B cell (primary cell): ENCODE measurements around the gene RASL10B. TPM values are rescaled to one million over a fixed set of nuclear protein-coding genes. Genes with fewer than 3 reads are reported as not detected.

Experiments
- ATAC-seq: fragments of 200-7000 bp; cut with Tn5 transposase; one replicate; pipeline ENCODE4 v1.10.0; 2021; ENCODE audit warnings: low read depth, mild to moderate bottlenecking, moderate number of reproducible peaks, moderate library complexity
- CTCF ChIA-PET: fragments of 350-600 bp; sonication (Branson Sonifier 250); formaldehyde crosslinking; loops from one replicate; lab custom pipeline; 2021; ENCODE audit warnings: antibody characterized with exemption, inconsistent platforms; lab: Charles Lee
- POLR2A ChIA-PET: fragments of 350-600 bp; sonication (Branson Sonifier 250); formaldehyde crosslinking; loops from one replicate; lab custom pipeline; 2021; ENCODE audit warnings: antibody characterized with exemption; lab: Charles Lee
- DNase-seq: peaks from one replicate; pipeline ENCODE4 v3.0.0; 2013
- H2AFZ ChIP-seq: 2 replicates; pipeline ENCODE4 v1.6.1; 2012; ENCODE audit warnings: mild to moderate bottlenecking, low read depth, low read length; ENCODE audit not compliant: insufficient read depth, poor library complexity, severe bottlenecking
- H3K27ac ChIP-seq, 2 donors: 1 replicate in 1 of 2; 2 replicates in 1 of 2; pipeline ENCODE4 v1.5.1; 2012 to 2013; ENCODE audit warnings: low read length in 2 of 2, mild to moderate bottlenecking in 2 of 2, moderate library complexity in 1 of 2
- H3K27me3 ChIP-seq, 4 experiments: fragments of 200-600 bp in 1 of 4; sonication (generic) in 1 of 4; replicated peaks in 1 of 4; 1 replicate in 2 of 4; 2 replicates in 2 of 4; pipeline versions ENCODE4 v1.6.1 to v1.7.0; 2013 to 2016; ENCODE audit warnings: low read length in 3 of 4, mild to moderate bottlenecking in 2 of 4, mixed read lengths in 1 of 4, moderate library complexity in 1 of 4; ENCODE audit not compliant: insufficient read depth in 4 of 4, control insufficient read depth in 3 of 4; ENCODE audit errors: control extremely low read depth in 1 of 4
- H3K36me3 ChIP-seq, 2 experiments: replicated peaks in 1 of 2; 1 replicate in 1 of 2; 2 replicates in 1 of 2; pipeline versions ENCODE4 v1.6.1 to v1.7.1; 2013; ENCODE audit warnings: low read length in 1 of 2; ENCODE audit not compliant: insufficient read depth in 2 of 2, control insufficient read depth in 1 of 2; ENCODE audit errors: control extremely low read depth in 1 of 2, extremely low read depth in 1 of 2
- H3K4me1 ChIP-seq, 2 donors: fragments of 200-600 bp in 1 of 2; sonication (generic) in 1 of 2; 1 replicate in 1 of 2; 2 replicates in 1 of 2; pipeline versions ENCODE4 v1.5.1 to v1.6.1; 2013 to 2017; ENCODE audit warnings: low read length in 2 of 2; ENCODE audit not compliant: control insufficient read depth in 2 of 2, insufficient read depth in 2 of 2
- H3K4me2 ChIP-seq: replicated peaks from 2 replicates; pipeline ENCODE3; 2012; ENCODE audit warnings: mild to moderate bottlenecking, low read depth, low read length; ENCODE audit not compliant: poor library complexity, severe bottlenecking
- H3K4me3 ChIP-seq, 5 experiments: fragments of 200-600 bp in 1 of 5; sonication (generic) in 1 of 5; 1 replicate in 3 of 5; 2 replicates in 2 of 5; pipeline versions ENCODE4 v1.5.1 to v1.7.0; 2011 to 2016; ENCODE audit warnings: low read length in 4 of 5, mild to moderate bottlenecking in 4 of 5, low read depth in 2 of 5, control low read depth in 1 of 5, moderate library complexity in 1 of 5; ENCODE audit not compliant: insufficient read depth in 1 of 5; ENCODE audit errors: control extremely low read depth in 1 of 5, extremely low read depth in 1 of 5
- H3K79me2 ChIP-seq: fragments of 200-600 bp; sonication (generic); one replicate; pipeline ENCODE4 v1.6.0; 2016; ENCODE audit warnings: low read length; ENCODE audit not compliant: control insufficient read depth, insufficient read depth
- H3K9ac ChIP-seq: fragments of 200-600 bp; sonication (generic); 2 replicates; pipeline ENCODE4 v1.6.1; 2017; ENCODE audit warnings: mild to moderate bottlenecking, low read length, moderate library complexity
- H3K9me3 ChIP-seq, 3 donors: one replicate each; pipeline versions ENCODE4 v1.6.1 to v1.7.1; 2013; ENCODE audit warnings: low read length in 2 of 3; ENCODE audit not compliant: control insufficient read depth in 2 of 3, insufficient read depth in 1 of 3; ENCODE audit errors: control extremely low read depth in 1 of 3
- H4K20me1 ChIP-seq: 2 replicates; pipeline ENCODE4 v1.6.0; 2012; ENCODE audit warnings: mild to moderate bottlenecking, low read length; ENCODE audit not compliant: insufficient read depth, control insufficient read depth, poor library complexity, severe bottlenecking
- H3K27ac Mint-ChIP-seq: one replicate; pipeline ENCODE4 v1.8.0; 2021; ENCODE audit warnings: mixed read lengths
- H3K27me3 Mint-ChIP-seq: one replicate; pipeline ENCODE4 v1.8.0; 2021; ENCODE audit warnings: mixed read lengths
- H3K4me1 Mint-ChIP-seq: one replicate; pipeline ENCODE4 v1.8.0; 2021; ENCODE audit warnings: mixed read lengths
- H3K4me3 Mint-ChIP-seq: one replicate; pipeline ENCODE4 v1.8.0; 2021; ENCODE audit warnings: mixed read lengths
- H3K9me3 Mint-ChIP-seq: one replicate; pipeline ENCODE4 v1.8.0; 2022; ENCODE audit warnings: mixed read lengths; ENCODE audit not compliant: insufficient read depth
- EZH2 ChIP-seq: IDR thresholded peaks from 2 replicates; pipeline ENCODE4 v1.6.1; 2012; ENCODE audit warnings: borderline replicate concordance, low read depth, mild to moderate bottlenecking, moderate library complexity, low read length; ENCODE audit not compliant: insufficient read depth, poor library complexity, severe bottlenecking
- WGBS: methylation state at CpG from one replicate; pipeline ENCODE4 v1.1.5; 2013; ENCODE audit warnings: missing lambda C conversion rate; ENCODE audit not compliant: insufficient coverage; 5-methylcytosine and 5-hydroxymethylcytosine counted together
- intact Hi-C: fragments of 100-400 bp; cut with micrococcal nuclease; formaldehyde crosslinking; loops from one replicate; pipeline ENCODE4 v1.10.0; 2022
- polyA plus RNA-seq: library from polyadenylated mRNA; depleted of rRNA; stranded (reverse); fragments of >200 nt; gene quantifications from 2 replicates; pipeline ENCODE4 v1.2.3, GENCODE V29; 2012
- total RNA-seq, 2 donors: library from RNA; stranded (reverse); fragments of 120-200 nt in 1 of 2; gene quantifications; 1 replicate in 1 of 2; 2 replicates in 1 of 2; pipeline versions ENCODE4 v1.2.3 to v1.2.4, GENCODE V29; 2013 to 2022
- TF ChIP-seq, protein P1 (sequence below): fragments of 200-600 bp; IDR thresholded peaks from one replicate; pipeline ENCODE4 v1.8.0; 2022; ENCODE audit warnings: antibody characterized with exemption, mild to moderate bottlenecking

The RASL10B gene
- total and polyA plus RNA-seq, 2 donors (not counting 1 experiment from before 2014, with no cell fraction given): 0.06 TPM; not detected in 1

GRCh38 chr17:35775039-35775438 is 43.6 kb downstream of the RASL10B start:
- H3K4me1 Mint-ChIP-seq: no peaks in the 10 kb centered on the region
- H3K9me3 ChIP-seq: peaks cover 0 to 3% (median 0%) of the 10 kb centered on the region in 3 donors
- H3K4me3 ChIP-seq: no peak overlapping the region
- no peaks in the 10 kb centered on the region for H4K20me1 ChIP-seq
- POLR2A ChIA-PET: no interaction called here
- no peak overlapping the region for H3K4me2 ChIP-seq
- H3K27ac ChIP-seq: no peak overlapping the region
- H3K79me2 ChIP-seq: no peaks in the 10 kb centered on the region
- no peak overlapping the region for H3K9ac ChIP-seq
- intact Hi-C loops: no loop called here
- peaks cover 0 to 5% (median under 1%) of the 10 kb centered on the region in 4 experiments for H3K27me3 ChIP-seq
- H3K36me3 ChIP-seq: no peaks in the 10 kb centered on the region
- no peak overlapping the region for H3K27ac Mint-ChIP-seq
- H3K9me3 Mint-ChIP-seq: no peaks in the 10 kb centered on the region
- CTCF ChIA-PET: interaction anchor here (2.0 kb wide), 1 partner anchor 11 kb away, joined by 9 read pairs; no protein-coding TSS in a partner anchor
- DNase-seq: no peak
- H3K4me1 ChIP-seq: no peaks in the 10 kb centered on the region
- H3K27me3 Mint-ChIP-seq: peaks cover 13% of the 10 kb centered on the region
- H2AFZ ChIP-seq: no peak overlapping the region
- no peak overlapping the region for H3K4me3 Mint-ChIP-seq
- TF ChIP-seq EZH2: no peak
- TF ChIP-seq, protein P1, sequence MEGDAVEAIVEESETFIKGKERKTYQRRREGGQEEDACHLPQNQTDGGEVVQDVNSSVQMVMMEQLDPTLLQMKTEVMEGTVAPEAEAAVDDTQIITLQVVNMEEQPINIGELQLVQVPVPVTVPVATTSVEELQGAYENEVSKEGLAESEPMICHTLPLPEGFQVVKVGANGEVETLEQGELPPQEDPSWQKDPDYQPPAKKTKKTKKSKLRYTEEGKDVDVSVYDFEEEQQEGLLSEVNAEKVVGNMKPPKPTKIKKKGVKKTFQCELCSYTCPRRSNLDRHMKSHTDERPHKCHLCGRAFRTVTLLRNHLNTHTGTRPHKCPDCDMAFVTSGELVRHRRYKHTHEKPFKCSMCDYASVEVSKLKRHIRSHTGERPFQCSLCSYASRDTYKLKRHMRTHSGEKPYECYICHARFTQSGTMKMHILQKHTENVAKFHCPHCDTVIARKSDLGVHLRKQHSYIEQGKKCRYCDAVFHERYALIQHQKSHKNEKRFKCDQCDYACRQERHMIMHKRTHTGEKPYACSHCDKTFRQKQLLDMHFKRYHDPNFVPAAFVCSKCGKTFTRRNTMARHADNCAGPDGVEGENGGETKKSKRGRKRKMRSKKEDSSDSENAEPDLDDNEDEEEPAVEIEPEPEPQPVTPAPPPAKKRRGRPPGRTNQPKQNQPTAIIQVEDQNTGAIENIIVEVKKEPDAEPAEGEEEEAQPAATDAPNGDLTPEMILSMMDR: no peak
- 85% methylated on average over 4 of the region's 5 CpGs for WGBS
- ATAC-seq: no peak

DNA sequence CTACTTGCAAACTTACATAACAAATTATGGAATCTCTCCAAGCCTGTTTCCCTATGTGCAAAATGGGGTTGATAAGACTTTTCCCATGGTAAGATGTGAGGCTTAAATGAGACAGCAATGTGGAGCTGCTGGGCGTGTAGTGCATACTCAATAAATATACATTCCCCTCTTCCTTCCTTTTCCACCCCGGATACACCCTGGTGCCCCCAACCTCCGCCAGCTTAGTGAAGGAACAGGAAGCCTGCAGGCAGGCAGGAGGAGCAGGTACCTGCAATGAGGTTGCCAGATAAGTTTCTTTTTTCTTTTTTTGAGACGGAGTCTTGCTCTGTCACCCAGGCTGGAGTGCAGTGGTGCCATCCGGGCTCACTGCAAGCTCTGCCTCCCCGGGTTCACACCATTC is 44.1 kb downstream of the RASL10B start:
- ChIA-PET POLR2A (interaction anchor here (0.6 kb wide), 1 partner anchor 29 kb away, joined by 6 read pairs; no protein-coding TSS in a partner anchor), CTCF (interaction anchor here (2.0 kb wide), 1 partner anchor 11 kb away, joined by 9 read pairs; no protein-coding TSS in a partner anchor)
- no peaks in the 10 kb centered on the region for H3K4me1 Mint-ChIP-seq
- no peaks in the 10 kb centered on the region for H3K79me2 ChIP-seq
- H3K4me3 Mint-ChIP-seq: no peak overlapping the region
- no peak overlapping the region for H2AFZ ChIP-seq
- no peaks in the 10 kb centered on the region for H3K9me3 ChIP-seq
- H3K9me3 Mint-ChIP-seq: no peaks in the 10 kb centered on the region
- no peak overlapping the region for H3K9ac ChIP-seq
- no peak for TF ChIP-seq EZH2
- TF ChIP-seq, protein P1: no peak
- DNase-seq (no peak), ATAC-seq (no peak)
- WGBS: 50% methylated on average over 2 of the region's 6 CpGs
- peaks cover 10% of the 10 kb centered on the region for H3K27me3 Mint-ChIP-seq
- H3K27ac ChIP-seq: no peak overlapping the region
- H3K27ac Mint-ChIP-seq: no peak overlapping the region
- no peaks in the 10 kb centered on the region for H4K20me1 ChIP-seq
- no peaks in the 10 kb centered on the region for H3K4me1 ChIP-seq
- no peak overlapping the region for H3K4me2 ChIP-seq
- H3K36me3 ChIP-seq: no peaks in the 10 kb centered on the region
- H3K4me3 ChIP-seq: no peak overlapping the region
- intact Hi-C loops: no loop called here
- H3K27me3 ChIP-seq: peaks cover 0 to 5% (median under 1%) of the 10 kb centered on the region in 4 experiments
